HG02571 (cell line): ENCODE results near the gene MRGPRG.

Source experiments
- ATAC-seq: cut with Tn5 transposase; IDR thresholded peaks from one replicate; pipeline ENCODE4 v1.9.1; 2021; ENCODE audit warnings: mild to moderate bottlenecking, moderate library complexity; ENCODE audit not compliant: unreplicated experiment

The MRGPRG gene

DNA sequence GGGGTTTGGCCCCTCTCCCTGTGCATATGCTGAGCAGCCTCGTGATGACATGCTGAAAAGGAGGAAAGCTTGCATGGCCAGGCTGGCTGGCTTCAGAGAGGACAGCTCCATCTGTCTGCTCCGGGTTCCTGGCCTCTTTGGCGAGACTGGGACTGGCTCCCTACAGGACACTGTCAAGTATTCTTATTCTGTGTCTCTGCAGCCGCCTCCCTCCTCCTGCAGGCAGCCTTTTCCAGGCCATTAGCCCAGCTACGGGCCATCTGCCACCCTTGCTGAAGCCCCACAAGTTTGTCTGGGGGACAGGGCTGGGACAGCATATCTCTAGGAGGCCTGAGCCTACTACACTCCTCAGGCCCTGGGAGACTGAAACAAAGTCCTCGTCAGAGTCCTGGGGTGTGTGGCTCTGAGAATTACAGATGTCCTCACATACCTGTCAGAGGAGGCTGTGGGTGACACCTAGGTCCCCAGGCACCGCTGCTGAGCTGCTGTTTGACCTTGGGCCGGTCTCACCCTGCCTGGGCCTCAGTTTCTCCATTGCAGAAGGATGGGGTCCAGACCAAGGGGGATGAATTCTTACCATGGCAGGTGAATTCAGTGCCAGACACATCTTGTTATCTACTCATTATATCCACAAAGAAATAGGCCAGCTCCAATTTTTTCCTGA, 11.0 kb downstream of the MRGPRG start:
- ATAC-seq, result no peak

- no peak for ATAC-seq
Measured at GRCh38 chr11:3206922-3207204, 11.8 kb downstream of the MRGPRG start.

DNA sequence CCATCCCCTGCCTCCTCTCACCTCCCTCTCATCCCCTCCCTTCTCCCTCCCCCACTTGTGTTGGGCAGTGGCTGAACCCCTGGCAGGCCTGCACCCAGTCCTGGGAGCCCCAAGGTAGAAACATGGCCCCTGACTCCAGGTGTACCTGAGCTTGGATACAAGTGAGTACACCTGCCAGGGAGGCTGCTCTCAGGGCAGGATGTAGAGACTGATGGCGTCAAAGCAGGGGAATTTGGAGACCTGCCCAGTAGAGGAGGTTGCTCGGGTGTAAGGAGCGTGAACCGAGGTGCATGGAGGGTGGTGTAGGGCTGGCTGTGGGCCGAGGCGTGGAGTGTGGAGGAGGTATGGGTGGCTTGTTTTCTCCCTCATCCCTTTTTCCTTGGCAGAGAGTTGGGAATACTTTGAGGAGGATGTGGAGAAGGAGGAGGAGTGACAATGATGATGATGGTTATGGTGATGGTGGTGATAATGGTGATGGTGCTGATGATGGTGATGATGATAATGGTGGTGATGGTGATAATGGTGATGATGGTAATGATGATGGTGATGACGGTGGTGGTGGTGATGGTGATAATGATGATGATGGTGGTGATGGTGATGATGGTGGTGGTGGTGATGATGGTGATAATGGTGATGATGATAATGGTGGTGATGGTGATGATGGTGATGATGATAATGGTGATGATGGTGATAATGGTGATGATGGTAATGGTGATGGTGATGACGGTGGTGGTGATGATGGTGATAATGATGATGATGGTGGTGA, 12.3 kb downstream of the MRGPRG start:
- no peak for ATAC-seq

DNA sequence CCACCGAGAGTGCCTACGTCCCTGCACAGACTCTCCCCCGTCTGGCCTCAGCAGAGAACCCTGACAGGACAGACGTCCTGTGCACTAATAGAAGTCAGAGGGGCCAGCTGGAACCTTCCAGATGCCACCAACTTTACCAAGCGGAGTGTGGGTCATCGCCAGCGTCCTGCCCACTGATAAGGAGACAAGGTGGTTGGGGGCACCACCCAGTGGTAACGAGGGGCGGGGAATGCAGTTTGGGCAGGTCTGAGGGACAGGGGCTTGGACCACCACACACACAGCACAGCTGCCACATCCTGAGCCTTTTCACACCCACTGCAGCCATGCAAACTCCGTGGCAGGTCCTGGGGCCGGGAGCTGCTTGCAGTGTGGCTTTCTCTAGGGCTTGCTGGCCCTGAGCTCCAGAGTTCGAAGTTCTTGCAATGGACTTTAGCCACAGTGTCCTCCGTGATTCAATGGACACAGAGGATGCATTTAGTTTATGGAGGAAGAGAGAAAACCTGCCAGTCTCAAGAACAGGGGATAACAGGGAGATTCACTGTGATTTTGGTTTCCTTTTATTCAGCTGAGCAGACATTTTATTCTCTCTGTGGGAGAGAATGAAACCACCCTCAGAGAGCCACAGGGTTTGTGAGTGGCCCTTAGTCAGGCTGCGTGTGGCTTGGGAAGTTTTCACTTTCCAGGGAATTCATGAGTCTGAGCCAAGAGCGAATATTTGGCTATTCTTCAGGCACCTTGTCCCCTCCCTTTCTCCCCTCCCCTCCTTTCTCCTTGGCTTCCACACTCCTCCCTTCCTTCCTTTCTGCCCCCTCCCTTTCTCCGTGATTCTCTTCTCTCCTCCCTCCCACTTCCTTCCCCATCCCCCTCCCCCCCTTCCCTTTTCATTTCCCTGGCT, 13.1 kb downstream of the MRGPRG start:
- no peak for ATAC-seq

GRCh38 chr11:3204141-3205015, 14.2 kb downstream of the MRGPRG start:
- ATAC-seq, result no peak

DNA sequence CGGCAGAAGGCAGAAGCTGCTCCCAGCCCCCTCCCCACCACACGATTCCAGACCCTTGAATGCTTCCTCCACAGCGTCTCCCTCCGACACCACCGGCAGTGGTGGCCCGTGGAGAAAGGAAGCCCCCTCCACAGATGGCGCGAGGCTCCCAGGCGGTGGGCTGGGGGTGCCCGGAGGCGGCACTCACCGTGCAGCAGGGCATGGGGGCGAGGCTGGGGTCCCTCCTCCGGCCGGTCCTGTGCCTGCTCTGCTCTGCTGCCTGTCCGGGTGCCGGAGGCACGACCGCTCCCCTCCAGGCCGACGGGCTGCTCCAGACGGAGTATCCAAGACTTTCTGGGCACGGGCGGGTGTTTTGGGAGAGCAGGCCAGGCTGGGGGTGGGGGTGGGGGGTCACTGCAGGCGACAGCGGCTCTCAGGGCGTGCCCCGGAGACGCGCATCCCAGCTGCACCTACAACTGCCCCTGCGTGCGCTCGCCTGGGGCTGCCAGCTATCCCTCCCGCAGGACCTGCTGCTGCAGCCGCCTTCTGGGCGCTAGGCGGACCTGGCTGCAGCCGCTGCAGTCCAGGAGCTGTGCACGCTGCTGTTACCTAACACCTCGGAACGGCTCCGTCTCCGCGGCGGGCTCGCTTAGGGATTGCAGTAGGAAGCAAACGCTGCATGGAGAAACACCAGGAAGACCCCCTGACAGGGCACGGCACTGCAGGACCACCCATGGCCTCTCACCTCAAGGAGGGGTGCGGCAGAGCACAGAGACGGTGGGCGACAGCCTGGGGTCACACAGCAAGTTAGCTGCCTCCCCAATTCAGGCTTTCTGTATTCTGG, 15.2 kb downstream of the MRGPRG start:
- no peak for ATAC-seq

- no peak for ATAC-seq
Measured at GRCh38 chr11:3202759-3203158, 15.9 kb downstream of the MRGPRG start.

- ATAC-seq, result no peak
Measured at GRCh38 chr11:3202305-3202704, 16.3 kb downstream of the MRGPRG start.

DNA sequence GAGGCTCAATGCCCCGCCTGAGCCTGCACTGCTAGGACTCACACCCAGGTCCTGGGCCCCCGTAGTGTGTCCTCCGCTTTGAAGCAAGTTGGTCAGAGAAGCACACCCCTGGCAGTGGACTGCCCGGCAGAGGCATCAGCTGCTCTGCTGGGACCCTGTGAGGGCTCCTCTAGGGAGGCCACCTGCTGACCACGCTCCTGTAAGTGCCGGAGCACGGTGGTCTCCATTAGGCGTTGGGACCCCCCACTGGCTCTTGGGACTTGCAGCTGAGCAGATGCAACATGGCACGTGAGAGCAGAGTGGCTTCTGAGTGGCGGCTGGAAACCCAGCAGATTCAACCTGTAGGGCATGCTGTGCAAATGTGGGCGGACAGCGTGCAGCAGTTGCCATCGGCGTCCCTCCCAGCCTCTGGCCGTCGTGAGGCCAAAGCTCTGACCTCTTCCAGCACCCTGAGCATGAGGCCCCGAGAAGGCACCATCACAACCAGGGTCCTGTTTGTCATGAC, 16.9 kb downstream of the MRGPRG start:
- no peak for ATAC-seq

GRCh38 chr11:3201112-3201581, 17.5 kb downstream of the MRGPRG start:
- ATAC-seq, result no peak

DNA sequence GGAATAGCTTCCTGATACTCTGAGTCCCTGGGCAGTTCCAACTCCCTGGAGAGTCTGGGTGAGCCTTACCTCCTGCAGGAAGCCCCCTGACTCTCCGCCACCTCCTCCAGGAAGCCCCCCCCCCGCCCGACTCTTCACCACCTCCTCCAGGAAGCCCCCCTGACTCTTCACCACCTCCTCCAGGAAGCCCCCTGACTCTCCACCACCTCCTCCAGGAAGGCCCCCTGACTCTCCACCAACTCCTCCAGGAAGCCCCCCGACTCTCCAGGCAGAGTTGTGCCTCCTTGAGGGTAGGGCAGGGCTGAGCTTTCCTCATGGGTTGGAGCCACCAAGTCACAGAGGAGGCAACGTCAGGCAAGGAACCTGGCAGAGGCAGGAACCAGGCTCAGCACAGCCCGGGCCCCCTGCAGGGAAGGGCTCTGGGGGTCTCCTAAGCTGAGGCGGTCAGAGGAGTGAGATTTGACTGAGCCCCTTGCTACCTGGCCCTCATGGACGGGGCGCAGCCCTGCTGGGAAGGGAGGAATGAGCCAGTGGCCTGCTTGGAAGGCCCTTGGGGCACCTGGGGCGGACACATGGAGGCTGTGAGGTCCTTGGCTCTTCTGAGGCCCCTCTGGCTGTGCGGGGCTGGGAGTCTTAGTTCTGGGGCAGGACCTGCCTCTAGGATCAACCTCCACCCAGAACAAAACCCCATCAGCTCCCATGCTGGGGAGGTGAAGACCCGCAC, 18.1 kb downstream of the MRGPRG start:
- ATAC-seq, result no peak

DNA sequence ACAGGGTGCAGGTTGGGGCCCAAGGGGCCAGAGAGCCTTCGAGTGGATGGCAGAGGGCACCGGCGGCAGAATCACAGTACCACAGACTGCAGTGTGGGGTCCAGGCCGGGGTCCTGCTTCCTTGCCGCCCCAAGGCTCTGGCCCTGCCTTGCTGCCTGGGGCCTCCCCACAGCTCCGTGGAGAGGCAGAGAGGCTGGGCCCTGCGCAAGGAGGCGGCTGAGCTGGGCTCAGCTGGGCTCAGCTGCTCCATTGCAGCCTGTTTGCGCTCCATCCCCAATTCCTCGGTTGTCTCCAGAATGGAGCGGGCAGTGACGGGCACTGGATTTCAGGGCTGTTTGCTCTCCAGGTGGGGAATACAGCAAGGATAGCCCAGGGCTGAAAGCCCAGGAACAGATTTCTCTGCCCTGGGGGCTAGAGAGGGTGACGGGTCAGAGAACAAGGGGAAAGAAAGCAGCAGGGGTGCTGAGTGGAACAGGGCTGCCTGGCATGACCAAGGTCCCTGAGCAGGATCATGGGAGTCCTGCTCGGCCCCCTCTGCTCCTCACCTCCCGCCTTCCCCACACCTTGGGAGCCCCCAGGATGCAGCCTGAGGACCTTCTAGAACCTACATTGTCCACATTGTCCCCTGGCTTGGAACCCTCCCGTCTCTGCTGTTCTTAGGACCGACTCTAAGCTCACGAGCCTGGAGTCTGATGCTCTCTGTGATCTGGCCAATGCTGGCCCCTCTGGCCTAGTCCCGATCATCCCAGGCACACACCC, 18.9 kb downstream of the MRGPRG start:
- no peak for ATAC-seq

- ATAC-seq, result no peak
Measured at GRCh38 chr11:3198815-3199214, 19.8 kb downstream of the MRGPRG start.

DNA sequence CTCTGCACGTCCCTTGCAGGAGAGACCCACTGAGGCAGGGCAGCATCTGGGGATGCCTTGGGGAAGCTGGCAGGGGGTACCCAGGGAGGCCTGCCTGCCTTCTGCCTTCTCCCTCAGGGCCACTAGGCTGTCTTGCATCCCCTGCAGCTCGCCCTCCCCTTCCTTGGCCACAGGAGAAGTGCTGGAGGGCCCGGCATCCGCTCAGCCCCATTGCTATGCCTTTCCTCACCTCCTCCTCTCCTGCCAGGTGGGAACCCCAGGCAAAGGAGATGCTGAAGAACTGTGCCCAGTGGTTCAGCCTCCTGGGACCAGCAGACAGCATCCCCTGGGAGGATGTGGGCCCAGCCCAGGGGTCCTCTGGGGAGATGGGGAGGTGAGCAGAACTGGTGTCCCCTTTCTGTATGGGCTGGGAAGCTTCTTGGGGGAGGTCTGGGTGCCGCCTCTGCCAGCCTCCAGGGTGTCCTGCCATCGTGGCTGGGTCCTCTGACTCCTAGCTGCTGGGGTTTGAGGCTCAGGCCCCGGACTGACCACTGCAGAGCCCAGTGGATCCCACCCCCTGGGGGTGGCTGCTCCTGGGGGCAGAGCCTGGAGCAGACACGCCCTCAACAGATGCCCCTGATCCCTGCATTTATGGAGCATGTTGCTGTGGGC, 20.6 kb downstream of the MRGPRG start:
- ATAC-seq, result no peak

GRCh38 chr11:3197044-3197695, 21.4 kb downstream of the MRGPRG start:
- no peak for ATAC-seq

DNA sequence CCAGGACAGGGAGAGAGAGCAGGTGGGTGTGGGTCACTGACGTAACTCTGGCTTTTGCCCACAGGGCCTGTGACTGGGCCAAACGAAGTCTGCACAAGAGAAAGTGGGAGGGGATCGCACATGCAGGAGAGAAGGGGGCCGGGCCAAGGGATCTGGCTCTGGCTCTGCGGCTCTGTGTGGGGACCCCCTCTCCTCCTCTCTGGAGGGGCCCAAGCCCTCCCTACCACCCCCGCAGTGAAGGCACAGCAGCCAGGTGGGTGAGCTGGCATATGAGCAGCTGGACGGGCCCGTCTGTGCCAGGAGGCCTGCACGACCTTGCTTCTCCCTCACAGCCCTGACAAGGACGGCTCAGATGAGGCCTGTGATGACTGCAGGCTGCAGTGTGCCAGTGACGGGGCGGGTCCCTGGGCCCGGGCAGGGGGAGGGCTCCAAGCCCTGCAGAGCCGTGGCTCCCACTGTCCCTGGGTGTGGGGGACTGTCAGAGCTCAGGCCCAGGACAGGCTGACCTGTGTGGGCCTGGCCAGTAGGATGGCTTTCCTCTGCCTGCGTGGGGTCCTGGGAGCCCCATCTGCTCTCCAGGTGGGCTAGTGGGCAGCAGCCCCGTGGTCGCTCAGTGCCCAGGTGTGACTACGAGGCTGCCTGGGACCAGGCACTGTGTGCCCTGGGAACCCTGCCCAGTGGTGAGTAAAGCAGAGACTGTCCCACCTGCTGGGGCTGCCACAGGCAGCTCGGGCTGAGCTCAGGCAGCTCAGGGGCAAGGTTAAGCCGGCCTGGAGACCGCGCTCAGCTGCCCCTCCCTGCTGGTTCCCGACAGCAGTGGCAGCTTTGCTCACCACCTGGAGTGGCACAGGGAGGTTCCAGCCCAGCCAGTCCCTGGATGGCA, 22.2 kb downstream of the MRGPRG start:
- ATAC-seq, result no peak
